Erythroblast (primary cell): Measurements from ENCODE around the gene NXN.
"Not testable (repeated sequence)": the region's sequence is repeated elsewhere in the genome, so short reads cannot be mapped to it uniquely, and the experiment has no call there.

Source experiments
- DNase-seq, 2 experiments: peaks; one replicate each; lab custom pipeline; 2025; lab: John Stamatoyannopoulos, UW
- GATA1 ChIP-seq: IDR thresholded peaks from 2 replicates; pipeline ENCODE4 v1.6.1; 2011; ENCODE audit warnings: low read depth, mild to moderate bottlenecking, control low read depth, low read length, moderate library complexity
- POLR2A ChIP-seq: IDR thresholded peaks from 2 replicates; pipeline ENCODE4 v1.6.1; 2011; ENCODE audit warnings: mild to moderate bottlenecking, low read length

Gene NXN

DNA sequence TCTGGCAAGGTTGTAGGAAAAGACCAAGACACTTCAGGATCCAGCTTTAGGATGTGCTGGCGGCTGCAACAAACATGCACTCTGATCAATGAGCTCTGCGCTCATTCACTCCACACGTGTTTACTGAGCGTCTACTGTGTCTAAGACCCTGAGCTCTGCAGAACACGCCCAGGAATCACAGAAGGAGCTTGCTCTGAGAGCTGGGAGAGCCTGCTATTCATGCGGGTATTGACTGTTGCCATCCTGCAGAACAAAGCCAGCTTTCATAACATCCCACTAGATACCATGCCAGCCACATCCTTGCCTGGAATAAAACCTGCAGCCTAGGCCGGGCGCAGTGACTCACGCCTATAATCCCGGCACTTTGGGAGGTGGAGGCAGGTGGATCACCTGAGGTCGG lies 44.1 kb downstream of the NXN start:
- TF ChIP-seq POLR2A (no peak), GATA1 (no peak)
- no peak for DNase-seq

DNA sequence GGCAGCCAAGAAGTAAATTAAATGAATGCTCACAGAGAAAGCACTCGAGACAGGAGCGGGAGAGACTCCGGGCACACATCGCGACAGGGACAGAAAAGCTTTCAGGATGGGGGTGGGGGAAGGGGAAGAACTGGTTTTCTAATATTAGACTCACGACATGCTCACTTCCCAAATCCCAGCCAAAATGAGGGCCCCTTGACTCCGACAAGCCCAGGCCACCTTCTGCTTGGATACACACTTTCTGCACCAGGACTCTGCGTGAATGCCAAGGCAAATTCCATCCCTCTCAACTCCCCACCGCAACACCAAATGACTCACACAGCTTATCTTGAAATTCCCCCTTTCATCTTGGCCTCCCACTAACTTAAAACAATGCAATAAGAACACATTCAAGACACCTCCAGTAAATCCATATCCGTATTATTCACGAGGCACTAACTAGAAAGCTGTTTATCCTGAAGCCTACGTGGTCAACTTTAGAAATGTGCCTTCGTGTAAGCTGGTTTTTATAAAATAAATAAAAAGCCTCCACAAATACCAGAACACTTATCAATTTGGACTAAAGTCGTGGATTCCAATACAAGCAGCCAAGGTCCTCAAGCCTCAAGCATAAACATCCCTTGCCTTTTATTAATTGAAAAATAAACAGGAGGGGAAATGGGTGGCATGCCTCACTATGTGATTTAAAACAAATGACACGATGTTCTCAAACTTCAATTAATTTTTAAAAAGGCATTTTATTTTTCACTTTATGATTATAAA lies 46.1 kb downstream of the NXN start:
- TF ChIP-seq POLR2A, result no peak
- no peak for TF ChIP-seq GATA1
- DNase-seq, result no peak

DNA sequence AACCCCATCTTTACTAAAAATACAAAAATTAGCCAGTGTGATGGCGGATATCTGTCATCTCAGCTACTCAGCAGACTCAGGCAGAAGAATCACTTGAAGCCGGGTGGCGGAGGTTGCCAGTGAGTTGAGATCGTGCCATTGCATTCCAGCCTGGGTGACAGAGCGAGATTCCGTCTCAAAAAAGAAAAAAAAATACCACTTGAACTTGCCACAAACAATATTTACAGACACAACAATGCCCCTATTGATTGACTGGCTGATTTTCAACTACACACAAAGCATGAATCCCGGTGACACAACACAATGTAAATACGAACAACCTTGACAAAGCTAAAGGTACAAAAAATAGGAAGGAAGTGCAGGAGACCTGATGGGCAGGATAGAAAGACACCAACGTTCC lies 49.3 kb downstream of the NXN start:
- TF ChIP-seq POLR2A (no peak), GATA1 (no peak)
- no peak for DNase-seq

DNA sequence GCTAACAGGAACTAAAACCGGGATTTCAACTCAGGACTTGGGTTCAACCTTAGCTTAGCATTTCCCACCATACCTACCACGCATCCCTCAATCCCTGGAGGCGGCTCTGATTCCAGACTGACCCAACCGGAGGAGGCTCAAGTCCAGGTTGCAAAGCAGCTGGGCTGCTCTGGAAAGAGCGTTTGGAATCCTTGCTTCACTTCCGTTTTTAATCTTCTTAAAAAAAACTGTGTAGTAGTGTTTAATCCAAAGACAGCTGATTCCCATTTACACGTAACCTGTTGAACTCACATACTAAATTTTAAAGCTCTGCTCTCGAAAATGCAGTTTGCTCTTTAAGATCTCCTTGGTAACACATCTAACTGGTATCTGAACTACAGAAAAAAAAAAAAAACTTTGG lies 50.0 kb downstream of the NXN start:
- no peak for TF ChIP-seq POLR2A
- no peak for TF ChIP-seq GATA1
- DNase-seq, result no peak

DNA sequence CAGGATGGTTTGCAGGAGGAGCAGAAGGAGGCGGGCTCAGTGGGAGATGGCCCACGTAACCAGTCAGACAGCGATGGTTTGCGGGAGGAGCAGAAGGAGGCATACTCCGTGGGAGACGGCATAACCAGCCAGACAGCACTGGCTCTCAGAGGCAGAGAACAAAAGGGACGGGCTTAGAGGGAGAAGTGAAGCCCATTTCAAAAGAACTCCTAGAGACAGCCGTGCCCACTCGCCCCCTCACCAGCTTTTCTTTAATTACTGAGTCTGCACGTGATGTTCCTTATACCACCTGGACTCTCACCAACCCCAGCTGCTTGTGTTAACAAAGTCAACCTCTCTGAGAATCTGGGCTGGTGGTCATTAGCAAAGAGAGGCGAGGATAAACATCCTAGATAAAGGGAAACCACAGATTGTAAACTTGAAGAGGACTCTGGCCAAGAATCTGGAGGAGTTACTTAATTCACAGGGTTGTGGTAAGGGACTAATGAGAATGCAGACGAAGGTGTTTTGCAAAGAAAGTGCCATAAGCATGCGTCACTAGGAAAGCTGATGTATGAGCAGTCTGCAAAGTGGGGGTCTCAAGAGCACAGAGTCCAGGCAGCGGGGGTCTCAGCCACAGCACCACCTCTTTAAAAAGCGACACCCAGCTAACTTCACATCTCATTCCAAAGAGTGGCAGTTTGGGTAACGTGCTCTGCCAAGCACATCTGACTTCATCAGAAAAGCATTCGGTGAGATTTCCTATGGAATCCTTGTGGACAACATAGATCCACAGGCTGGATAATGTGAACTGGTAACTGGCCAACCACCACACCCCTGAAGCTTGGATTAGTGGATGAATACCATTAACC lies 51.7 kb downstream of the NXN start:
- no peak for DNase-seq
- TF ChIP-seq GATA1 (no peak), POLR2A (no peak)

DNA sequence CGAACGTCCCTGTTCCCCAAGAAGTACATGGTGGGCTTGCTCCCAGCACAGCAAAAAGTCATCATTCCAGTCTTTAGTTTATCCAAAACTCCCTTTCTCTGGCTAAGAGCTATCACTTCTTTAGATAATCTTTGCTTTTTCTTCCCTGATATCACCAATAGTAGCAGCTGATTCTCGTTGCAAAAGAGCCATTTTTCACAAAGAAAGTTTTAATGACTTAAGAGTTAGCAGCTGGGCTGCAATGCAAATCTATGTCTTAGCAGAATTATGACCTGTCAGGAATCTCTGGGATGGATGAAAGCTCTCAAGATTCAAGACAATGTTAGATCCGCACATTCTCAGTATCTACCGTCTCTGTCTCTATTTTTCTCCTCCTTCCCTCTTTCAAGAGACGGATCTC lies 53.8 kb downstream of the NXN start:
- TF ChIP-seq POLR2A (no peak), GATA1 (no peak)
- DNase-seq, result no peak

DNA sequence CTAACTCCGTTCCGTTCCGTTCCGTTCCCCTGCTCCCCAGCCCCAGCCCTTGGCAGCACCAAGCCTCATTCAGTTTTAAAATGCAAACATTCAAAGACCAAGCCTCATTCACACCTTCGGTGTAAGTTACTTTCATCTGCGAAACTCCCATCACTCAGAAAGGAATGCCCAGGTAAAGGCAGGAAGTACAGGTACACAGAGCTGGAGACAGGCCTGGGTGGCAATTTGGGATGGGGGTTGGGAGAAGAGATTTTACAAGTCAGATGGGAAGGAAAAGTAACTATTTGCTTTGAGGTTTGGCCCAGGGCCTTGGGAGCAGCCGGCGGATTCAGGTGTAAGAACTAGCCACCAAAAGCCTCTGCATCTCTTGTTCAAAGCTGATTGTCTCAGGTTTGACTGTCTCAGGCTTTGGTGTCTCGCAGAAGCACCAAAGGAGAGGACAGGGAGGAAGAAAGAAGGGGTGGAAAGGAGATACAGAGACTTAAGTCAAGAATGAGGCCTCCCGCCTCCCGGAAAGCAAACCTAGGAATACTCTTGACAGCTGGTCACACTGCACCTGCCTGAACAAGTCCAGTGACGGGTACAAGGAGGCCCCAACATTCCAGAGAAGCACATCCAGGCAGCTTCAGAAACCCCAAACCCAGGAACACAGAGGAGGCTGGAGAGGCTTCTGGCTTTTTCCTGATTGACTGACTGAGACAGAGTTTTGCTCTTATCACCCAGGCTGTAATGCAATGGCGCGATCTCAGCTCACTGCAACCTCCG lies 54.7 kb downstream of the NXN start:
- TF ChIP-seq GATA1 (no peak), POLR2A (no peak)
- no peak for DNase-seq

DNA sequence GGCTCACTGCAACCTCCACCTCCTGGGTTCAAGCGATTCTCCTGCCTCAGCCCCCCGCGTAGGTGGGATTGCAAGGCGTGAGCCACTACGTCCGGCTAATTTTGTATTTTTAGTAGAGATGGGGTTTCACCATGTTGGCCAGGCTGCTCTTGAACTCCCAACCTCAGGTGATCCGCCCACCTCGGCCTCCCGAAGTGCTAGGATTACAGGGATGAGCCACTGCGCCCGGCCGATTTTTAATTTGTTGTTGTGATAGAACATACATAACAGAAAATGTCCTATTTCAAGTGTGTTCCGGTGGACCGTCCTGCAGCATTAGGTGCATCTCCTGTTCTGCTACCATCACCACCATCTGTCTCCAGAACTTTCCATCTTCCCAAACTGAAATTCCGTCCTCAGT lies 55.3 kb downstream of the NXN start:
- DNase-seq, result not testable (repeated sequence)

DNA sequence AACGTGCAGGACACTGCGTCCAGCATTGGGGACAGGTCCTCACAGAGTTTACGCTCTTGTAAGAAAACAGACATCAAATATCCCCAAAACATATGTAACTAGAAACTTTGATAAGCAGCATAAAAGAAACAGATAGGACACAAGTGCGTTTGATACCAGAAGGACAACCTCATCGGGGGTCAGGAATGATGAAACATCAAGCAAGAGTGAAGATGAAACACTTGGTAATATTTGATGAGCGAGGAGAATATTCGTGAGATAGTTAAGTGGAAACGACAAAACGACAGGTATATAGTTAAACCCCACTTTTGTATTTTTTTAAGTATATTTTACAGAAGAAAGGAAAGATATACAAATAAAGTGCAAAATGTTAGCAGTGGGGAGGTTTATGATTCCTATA lies 55.9 kb downstream of the NXN start:
- no peak for TF ChIP-seq POLR2A
- TF ChIP-seq GATA1, result no peak
- DNase-seq, result peak in 1 of 2 experiments; percentile 60

DNA sequence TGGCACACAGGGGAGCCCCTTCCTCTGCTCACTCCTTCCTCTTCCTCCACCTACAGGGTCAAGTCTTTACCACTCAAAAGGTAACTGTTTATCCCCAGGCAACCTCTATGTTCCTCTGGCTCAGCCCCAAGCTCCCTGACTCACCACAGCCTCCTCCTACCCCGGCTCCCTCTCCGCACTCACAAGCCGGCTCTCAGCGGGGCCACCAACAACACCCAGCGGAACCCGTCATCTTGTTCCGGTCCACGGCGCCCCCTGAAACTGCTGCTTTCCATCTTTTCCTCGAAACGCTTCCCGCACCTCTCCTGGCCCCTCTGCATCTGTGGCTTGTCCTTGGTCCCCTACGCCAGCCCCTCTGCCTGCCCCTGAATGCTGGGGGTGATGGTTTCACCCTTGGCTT lies 58.4 kb downstream of the NXN start:
- no peak for DNase-seq
- TF ChIP-seq POLR2A, result no peak
- no peak for TF ChIP-seq GATA1

DNA sequence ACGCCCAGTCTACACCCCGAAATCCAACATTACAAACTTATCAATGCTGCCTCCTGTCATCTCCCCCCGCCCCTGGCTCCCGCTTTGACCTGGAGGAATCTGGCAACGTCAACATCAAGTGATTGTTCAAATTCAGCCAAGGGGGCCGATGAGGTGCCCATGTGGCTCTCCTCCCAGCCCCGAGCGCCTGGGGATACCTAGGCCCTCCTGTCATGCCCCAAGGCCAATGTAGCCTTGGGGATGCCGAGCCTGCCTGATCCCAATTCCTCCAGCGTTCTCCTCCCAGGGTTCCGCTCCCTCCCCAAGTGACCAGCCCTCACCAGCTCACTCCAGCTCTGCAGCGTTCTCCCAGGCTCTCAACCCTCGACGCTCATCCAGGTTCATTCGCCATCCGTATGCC lies 59.4 kb downstream of the NXN start:
- TF ChIP-seq POLR2A, result no peak
- no peak for TF ChIP-seq GATA1
- no peak for DNase-seq

DNA sequence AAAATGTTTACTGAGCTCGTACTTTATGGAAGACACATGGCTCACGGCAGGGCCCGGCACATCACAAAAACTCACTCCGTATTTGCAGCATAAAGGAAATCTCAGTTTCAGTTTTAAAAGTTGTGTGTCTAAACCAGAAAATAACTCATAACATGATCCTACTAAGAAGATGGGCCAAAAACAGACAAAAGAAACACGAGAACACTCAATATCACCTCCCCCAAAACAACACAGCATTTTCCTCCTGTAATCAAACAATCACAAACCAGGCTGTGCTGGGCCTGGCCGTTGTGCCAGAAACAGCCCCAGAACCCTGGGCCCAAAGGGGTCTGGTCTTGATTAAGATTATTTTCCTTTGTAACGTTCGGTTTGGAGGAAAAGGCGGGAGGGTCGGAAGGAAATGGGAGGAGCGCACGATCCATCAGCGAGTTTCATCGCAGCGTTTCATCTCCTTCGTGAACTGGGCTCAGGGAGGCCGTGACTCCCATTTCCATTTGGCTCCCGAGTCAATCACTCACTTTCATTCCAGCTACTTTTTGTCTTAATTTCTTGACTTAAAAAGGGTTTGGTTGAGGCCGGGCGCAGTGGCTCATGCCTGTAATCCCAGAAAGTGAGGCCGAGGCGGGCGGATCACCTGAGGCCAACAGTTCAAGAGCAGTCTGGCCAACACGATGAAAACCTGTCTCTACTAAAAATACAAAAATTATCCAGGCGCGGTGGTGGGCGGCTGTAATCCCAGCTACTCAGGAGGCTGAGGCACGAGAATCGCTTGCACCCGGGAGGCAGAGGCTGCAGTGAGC lies 61.4 kb downstream of the NXN start:
- DNase-seq, result no peak
- TF ChIP-seq POLR2A (no peak), GATA1 (no peak)

DNA sequence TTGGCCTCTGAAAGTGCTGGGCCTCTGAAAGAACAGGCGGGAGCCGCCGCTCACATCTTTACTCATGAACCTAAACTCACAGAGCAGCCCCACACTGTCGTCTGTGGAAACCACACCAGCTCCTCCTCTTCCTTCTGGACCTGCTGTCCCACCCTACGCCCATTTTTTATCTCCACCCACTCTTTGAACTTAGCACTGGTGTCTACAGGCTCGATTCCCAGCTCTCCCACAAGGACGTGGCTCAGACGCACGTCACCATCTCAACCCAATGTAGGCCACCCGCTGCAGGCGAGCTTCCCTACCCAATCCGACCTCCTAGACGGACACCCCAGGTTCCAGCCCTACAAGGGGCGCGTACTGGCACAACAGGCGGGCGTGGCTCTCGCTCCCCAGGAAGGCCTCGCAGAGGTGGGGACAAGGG lies 62.2 kb downstream of the NXN start:
- DNase-seq, result no peak
- TF ChIP-seq GATA1 (no peak), POLR2A (no peak)
